ENCODE results near the gene CCDC83.
"Not testable (repeated sequence)": the region's sequence is repeated elsewhere in the genome, so short reads cannot be mapped to it uniquely, and the experiment has no call there.

The CCDC83 gene

GRCh38 chr11:85840932-85841331 lies 14.3 kb upstream of the CCDC83 start:
- DNase-seq, result not testable (repeated sequence)

GRCh38 chr11:85843929-85844328 lies 11.3 kb upstream of the CCDC83 start:
- no peak for DNase-seq

- DNase-seq, result no peak
These were observed 10.6 kb upstream of the CCDC83 start for GRCh38 chr11:85844439-85845123.

GRCh38 chr11:85845124-85845631 lies 10.0 kb upstream of the CCDC83 start:
- no peak for DNase-seq

- no peak for DNase-seq
These were observed 7.7 kb upstream of the CCDC83 start for GRCh38 chr11:85847436-85847835.

GRCh38 chr11:85848006-85848405 lies 7.2 kb upstream of the CCDC83 start:
- DNase-seq, result no peak

GRCh38 chr11:85848556-85848955 lies 6.6 kb upstream of the CCDC83 start:
- no peak for DNase-seq

GRCh38 chr11:85852754-85853153 lies 2.4 kb upstream of the CCDC83 start:
- DNase-seq, result not testable (repeated sequence)

GRCh38 chr11:85853541-85853940 lies 1.6 kb upstream of the CCDC83 start:
- not testable (repeated sequence) for DNase-seq

GRCh38 chr11:85854212-85854556 lies 999 bp upstream of the CCDC83 start:
- no peak for DNase-seq

- peak; percentile 83 for DNase-seq
These were observed 434 bp upstream of the CCDC83 start for GRCh38 chr11:85854557-85855340.

GRCh38 chr11:85857098-85857497 lies 1.9 kb downstream of the CCDC83 start:
- no peak for DNase-seq

GRCh38 chr11:85859541-85859940 lies 4.4 kb downstream of the CCDC83 start:
- not testable (repeated sequence) for DNase-seq

- DNase-seq, result no peak
These were observed 8.7 kb downstream of the CCDC83 start for GRCh38 chr11:85863855-85864254.

- DNase-seq, result no peak
These were observed 11.1 kb downstream of the CCDC83 start for GRCh38 chr11:85866137-85866827.

- DNase-seq, result no peak
These were observed 12.6 kb downstream of the CCDC83 start for GRCh38 chr11:85867751-85868150.

GRCh38 chr11:85869781-85870180 lies 14.6 kb downstream of the CCDC83 start:
- no peak for DNase-seq

- DNase-seq, result no peak
These were observed 19.1 kb downstream of the CCDC83 start for GRCh38 chr11:85874265-85874664.

GRCh38 chr11:85875505-85875904 lies 20.3 kb downstream of the CCDC83 start:
- no peak for DNase-seq

GRCh38 chr11:85884581-85885021 lies 29.4 kb downstream of the CCDC83 start:
- DNase-seq, result no peak

GRCh38 chr11:85886089-85887056 lies 31.2 kb downstream of the CCDC83 start:
- no peak for DNase-seq

GRCh38 chr11:85889108-85889507 lies 33.9 kb downstream of the CCDC83 start:
- no peak for DNase-seq

All from activated T-cell treated with anti-CD3 and anti-CD28 coated beads for 4 hours (primary cell).